ENCODE measurements around the gene RNF150. TPM values are rescaled to one million over a fixed set of nuclear protein-coding genes. Genes with fewer than 3 reads are reported as not detected.

The RNF150 gene
- total RNA-seq, 3 donors from 2014 or later, result 2.5 to 88.8 (median 3.1) TPM

- H3K4me1 ChIP-seq (ENCODE audit: low read depth), result no peaks in the 10 kb centered on the region
- no peak for ATAC-seq
- TF ChIP-seq CTCF (IDR thresholded peaks at IDR 0.05), result no peak
- no peaks in the 10 kb centered on the region for H3K36me3 ChIP-seq (ENCODE audit: low read depth)
- DNase-seq, result no peak
- intact Hi-C loops (cut with DNase I, micrococcal nuclease), result no loop called here
- H3K9me3 ChIP-seq, result no peaks in the 10 kb centered on the region
- no peak overlapping the region for H3K4me3 ChIP-seq
Measured at GRCh38 chr4:140969296-140969695, 164.0 kb downstream of the RNF150 start.

- H3K4me3 ChIP-seq, result no peak overlapping the region
- intact Hi-C loops (cut with DNase I, micrococcal nuclease), result no loop called here
- ATAC-seq, result no peak
- no peaks in the 10 kb centered on the region for H3K9me3 ChIP-seq
- TF ChIP-seq CTCF (IDR thresholded peaks at IDR 0.05), result no peak
- H3K36me3 ChIP-seq (ENCODE audit: low read depth), result no peaks in the 10 kb centered on the region
- H3K4me1 ChIP-seq (ENCODE audit: low read depth), result no peaks in the 10 kb centered on the region
- DNase-seq, result no peak
Measured at GRCh38 chr4:140968371-140968770, 164.9 kb downstream of the RNF150 start.

GRCh38 chr4:140963883-140964282 lies 169.4 kb downstream of the RNF150 start:
- DNase-seq (no peak), ATAC-seq (no peak)
- Histone ChIP-seq H3K36me3 (ENCODE audit: low read depth) (no peaks in the 10 kb centered on the region), H3K4me3 (no peak overlapping the region), H3K9me3 (no peaks in the 10 kb centered on the region), H3K4me1 (ENCODE audit: low read depth) (no peaks in the 10 kb centered on the region)
- intact Hi-C loops (cut with DNase I, micrococcal nuclease), result no loop called here
- no peak for TF ChIP-seq CTCF (IDR thresholded peaks at IDR 0.05)

GRCh38 chr4:140955641-140956040 lies 177.6 kb downstream of the RNF150 start:
- no peak for DNase-seq
- intact Hi-C loops (cut with DNase I, micrococcal nuclease), result no loop called here
- no peaks in the 10 kb centered on the region for H3K36me3 ChIP-seq (ENCODE audit: low read depth)

GRCh38 chr4:140952717-140953116 lies 180.6 kb downstream of the RNF150 start:
- TF ChIP-seq CTCF (IDR thresholded peaks at IDR 0.05), result no peak
- H3K4me3 ChIP-seq, result no peak overlapping the region
- H3K36me3 ChIP-seq (ENCODE audit: low read depth), result no peaks in the 10 kb centered on the region
- intact Hi-C loops (cut with DNase I, micrococcal nuclease), result no loop called here
- DNase-seq, result no peak
- H3K4me1 ChIP-seq (ENCODE audit: low read depth), result no peaks in the 10 kb centered on the region
- no peak for ATAC-seq
- no peaks in the 10 kb centered on the region for H3K9me3 ChIP-seq

More at GRCh38 chr4:140955641-140956040, 177.6 kb downstream of the RNF150 start:
- no peaks in the 10 kb centered on the region for H3K4me1 ChIP-seq (ENCODE audit: low read depth)
- ATAC-seq, result no peak
- no peak overlapping the region for H3K4me3 ChIP-seq
- H3K9me3 ChIP-seq, result no peaks in the 10 kb centered on the region
- no peak for TF ChIP-seq CTCF (IDR thresholded peaks at IDR 0.05)

GRCh38 chr4:140947506-140947905 lies 185.8 kb downstream of the RNF150 start:
- no peaks in the 10 kb centered on the region for H3K4me1 ChIP-seq (ENCODE audit: low read depth)
- H3K4me3 ChIP-seq, result no peak overlapping the region
- ATAC-seq (no peak), DNase-seq (no peak)
- no peak for TF ChIP-seq CTCF (IDR thresholded peaks at IDR 0.05)
- H3K36me3 ChIP-seq (ENCODE audit: low read depth), result no peaks in the 10 kb centered on the region
- intact Hi-C loops (cut with DNase I, micrococcal nuclease), result no loop called here
- no peaks in the 10 kb centered on the region for H3K9me3 ChIP-seq

All from mucosa of descending colon (tissue), 3 donors.